Stimulated activated CD8-positive, alpha-beta memory T cell treated with anti-CD3 and anti-CD28 coated beads, Interleukin-12 subunit alpha, Interleukin-12 subunit beta, amount 100 ng/mL, for 24 hours (primary cell): Measurements from ENCODE around the gene PPARD.
"Not testable (repeated sequence)": the region's sequence is repeated elsewhere in the genome, so short reads cannot be mapped to it uniquely, and the experiment has no call there.

Source experiments
- DNase-seq: peaks from one replicate; pipeline ENCODE4 v3.0.0-alpha.2; 2020; ENCODE audit errors: extremely low read depth

Gene PPARD

GRCh38 chr6:35406711-35407485 is 64.5 kb downstream of the PPARD start:
- DNase-seq: no peak

GRCh38 chr6:35409245-35409644 is 66.9 kb downstream of the PPARD start:
- no peak for DNase-seq

- no peak for DNase-seq
These were observed 67.8 kb downstream of the PPARD start for GRCh38 chr6:35410131-35410530.

DNA sequence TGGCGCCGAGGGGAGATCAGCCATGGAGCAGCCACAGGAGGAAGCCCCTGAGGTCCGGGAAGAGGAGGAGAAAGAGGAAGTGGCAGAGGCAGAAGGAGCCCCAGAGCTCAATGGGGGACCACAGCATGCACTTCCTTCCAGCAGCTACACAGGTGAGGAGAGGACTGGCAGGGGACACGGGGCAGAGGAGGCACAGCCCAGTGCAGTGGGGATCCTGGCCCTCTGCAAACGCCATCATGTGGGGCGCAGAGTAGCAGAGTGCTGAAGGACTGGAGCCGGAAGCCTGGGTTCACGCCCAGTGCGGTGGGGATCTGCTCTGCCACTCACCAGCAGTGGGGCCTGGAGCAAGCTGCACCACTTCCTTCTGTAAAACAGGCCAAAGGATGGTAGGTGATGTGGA is 68.7 kb downstream of the PPARD start:
- no peak for DNase-seq

GRCh38 chr6:35412102-35412501 is 69.7 kb downstream of the PPARD start:
- no peak for DNase-seq

GRCh38 chr6:35413911-35414310 is 71.6 kb downstream of the PPARD start:
- no peak for DNase-seq

GRCh38 chr6:35415065-35415891 is 72.9 kb downstream of the PPARD start:
- no peak for DNase-seq

- no peak for DNase-seq
These were observed 75.8 kb downstream of the PPARD start for GRCh38 chr6:35417979-35418661.

DNA sequence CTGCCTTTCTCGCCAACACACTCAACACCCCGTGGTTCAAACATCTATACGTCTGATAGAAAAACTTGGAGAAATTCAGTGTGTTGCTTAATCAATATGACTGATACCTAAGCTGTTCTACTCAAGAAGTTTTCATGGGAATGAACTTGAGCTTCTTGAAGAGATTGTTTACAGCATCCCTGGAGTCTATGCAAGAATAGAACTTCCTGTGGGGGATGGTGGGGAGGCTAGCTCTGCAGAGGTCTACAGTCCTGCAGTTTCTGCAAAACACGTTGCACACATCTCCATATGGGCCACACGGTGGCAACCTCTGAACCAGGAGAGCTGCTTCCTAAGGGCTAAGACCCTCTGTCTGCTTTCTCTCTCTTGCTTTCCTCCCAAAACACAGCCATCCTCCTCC is 77.1 kb downstream of the PPARD start:
- no peak for DNase-seq

DNA sequence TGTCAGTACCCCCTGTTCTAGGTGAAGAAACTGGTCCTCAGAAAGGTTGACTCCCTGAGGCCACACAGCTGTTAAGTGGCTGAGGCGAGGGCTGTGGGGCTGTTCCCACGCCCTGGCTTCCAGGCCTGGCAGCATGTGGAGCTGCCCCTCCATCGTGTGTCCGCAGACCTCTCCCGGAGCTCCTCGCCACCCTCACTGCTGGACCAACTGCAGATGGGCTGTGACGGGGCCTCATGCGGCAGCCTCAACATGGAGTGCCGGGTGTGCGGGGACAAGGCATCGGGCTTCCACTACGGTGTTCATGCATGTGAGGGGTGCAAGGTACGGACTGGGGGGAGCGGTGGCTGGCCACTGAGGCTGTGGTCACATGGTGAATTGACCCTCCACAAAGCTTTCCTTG is 77.6 kb downstream of the PPARD start:
- no peak for DNase-seq

DNA sequence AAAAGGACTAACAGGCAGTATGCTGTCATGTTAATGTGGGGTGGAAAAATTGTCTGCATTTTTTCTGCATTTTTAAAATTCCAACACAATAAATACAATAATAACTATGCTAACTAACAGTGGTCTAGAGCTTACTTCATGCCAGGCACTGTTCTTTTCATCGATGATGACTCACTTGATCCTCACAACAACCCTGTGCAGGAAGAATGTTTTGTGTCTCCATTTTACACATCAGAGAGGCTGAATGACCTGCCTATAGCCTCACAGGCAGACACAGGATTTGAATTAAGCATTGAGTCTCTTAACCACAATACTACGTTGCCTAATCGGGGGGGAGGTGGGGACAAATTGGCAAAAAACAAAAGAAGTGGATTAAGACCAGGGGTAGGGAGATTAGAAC is 82.9 kb downstream of the PPARD start:
- no peak for DNase-seq

GRCh38 chr6:35426074-35426473 is 83.7 kb downstream of the PPARD start:
- no peak for DNase-seq

GRCh38 chr6:35427435-35427834 is 85.1 kb downstream of the PPARD start:
- DNase-seq: no peak

GRCh38 chr6:35427851-35428321 is 85.5 kb downstream of the PPARD start:
- no peak for DNase-seq

DNA sequence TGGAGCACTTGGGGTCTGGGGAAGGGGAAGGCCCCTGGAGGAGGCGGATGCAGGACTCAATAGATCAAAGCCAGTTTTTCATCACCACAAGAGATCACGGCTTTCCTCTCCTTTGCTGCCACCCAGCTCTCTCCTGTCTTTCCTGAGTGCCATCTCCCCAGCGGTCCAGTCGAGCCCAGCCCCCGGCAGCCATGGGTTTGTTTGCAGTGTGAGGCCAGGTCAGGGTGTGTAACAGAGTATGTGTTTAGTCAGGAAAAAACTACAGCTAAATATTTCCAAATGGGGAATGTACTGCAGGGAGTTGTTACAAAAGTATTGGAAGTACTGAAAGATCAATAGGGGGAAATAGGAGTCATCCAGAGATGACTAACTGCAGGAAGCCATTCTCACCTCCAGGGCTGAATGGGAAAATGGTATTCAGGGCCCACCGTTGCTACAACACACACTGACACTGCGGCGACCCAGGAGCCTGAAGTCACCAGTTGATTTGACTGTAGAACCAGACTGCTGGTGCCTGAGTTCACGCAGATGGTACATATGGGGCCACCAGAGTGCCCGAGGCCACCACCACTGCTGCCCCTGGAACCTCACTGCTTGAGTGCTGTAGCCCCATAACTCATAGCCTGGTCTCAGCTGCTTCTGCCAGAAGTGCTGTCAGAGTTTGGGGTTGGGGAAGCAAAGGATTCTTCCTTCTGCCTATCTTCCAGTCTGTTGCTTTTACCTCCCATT is 86.2 kb downstream of the PPARD start:
- DNase-seq: no peak

DNA sequence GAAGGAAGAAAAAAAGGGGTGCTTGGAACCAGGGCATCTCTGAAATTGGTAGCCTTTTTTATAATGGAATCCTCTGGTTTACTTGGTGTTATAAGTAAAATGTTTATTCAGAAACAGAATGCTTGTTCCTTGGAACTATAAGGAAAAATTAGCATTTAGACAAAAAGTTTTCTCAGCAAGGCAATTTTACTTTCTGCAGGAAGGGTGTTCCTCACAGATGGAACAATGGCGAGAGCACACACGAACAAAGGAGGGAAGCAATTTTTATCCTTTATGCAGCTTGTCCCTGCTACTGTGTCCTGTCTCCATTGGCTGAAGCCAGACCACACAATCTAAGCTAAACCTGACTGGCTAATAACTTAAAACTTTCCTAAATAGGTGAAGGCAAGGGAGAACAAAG is 87.1 kb downstream of the PPARD start:
- DNase-seq: no peak

DNA sequence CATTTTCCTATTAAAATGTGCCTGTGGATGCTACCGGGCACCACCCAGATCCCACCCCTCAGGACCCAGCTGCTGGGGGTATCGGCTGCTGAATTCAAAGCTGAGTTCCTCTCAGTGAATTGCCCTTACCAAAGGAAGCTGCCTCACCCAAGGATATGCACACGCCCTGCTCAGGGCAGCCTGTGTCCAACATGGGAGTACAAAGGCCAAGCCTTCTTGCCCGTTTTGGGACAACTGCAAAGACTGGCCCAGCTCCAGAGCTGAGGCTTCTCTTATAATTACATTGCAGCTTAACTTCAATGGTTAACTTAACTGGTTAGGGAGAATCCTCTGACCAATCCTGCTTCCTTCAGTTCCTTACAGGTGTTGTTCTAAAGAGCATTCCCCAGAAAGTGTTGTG is 89.9 kb downstream of the PPARD start:
- no peak for DNase-seq

DNA sequence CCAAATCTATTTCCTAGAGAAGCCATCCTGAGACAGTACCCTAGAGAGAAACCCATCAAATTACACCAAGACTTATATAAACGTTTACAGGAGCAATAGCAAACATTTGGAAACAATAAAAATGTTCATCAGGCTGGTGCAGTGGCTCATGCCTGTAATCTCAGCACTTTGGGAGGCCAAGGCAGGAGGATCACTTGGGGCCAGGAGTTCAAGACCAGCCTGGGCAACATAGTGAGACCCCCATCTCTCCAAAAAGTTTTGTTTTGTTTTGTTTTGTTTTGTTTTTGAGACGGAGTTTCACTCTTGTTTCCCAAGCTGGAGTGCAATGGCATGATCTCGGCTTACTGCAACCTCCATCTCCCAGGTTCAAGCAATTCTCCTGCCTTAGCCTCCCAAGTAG is 90.3 kb downstream of the PPARD start:
- DNase-seq: not testable (repeated sequence)

- DNase-seq: no peak
These were observed 92.9 kb downstream of the PPARD start for GRCh38 chr6:35435074-35435837.

DNA sequence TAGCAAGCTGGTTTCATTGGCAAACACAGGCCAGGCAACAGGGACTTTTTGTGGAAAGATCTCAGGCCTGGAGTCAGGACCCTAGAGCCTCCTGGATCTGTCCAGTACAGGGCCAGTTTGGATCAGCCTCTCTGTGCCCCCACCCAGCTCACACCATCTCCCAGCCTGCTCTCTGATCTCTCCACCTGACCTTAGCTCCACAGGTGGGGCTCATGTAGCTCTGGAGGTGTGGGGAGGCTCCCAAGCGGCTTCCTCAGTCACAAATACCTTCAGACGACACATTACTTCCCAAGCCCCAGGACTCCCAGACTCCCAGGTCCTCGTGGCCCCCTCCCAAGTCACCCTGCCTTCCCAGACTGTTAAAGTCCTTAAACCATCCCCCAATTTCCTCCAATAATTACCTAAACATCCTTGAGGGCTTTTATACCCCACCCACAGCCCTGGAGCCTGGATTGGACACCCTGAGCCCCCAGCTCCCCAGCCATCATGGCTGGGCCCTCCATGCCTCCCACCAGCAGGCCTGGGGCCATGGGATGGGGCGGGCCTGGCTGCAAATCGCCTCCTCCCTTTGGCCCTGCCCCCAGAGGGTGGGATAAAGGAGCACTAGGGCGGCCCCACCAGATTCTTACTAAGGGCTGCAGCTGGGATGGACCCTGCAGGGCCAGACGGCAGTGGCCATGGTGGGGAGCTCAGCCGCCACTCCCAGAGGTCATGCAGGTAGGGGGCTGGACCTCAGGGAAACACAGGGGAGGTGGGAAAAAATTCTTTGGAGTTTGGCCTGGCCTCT is 93.9 kb downstream of the PPARD start:
- DNase-seq: no peak
